Gastrocnemius medialis (tissue), 4 donors: ENCODE data around the gene RSKR. TPM values are rescaled to one million over a fixed set of nuclear protein-coding genes. Genes with fewer than 3 reads are reported as not detected.
A peak's percentile ranks its signal among the peaks of the same experiment; 100 is the strongest.

Source experiments
- ATAC-seq, 2 donors: fragments of 150-250 bp; one replicate each; pipeline ENCODE4 v1.9.1; 2016
- DNase-seq, 2 donors: peaks; one replicate each; pipeline ENCODE4 v3.0.0-alpha.2; 2019
- H3K27ac ChIP-seq, 4 donors: fragments of 200-600 bp; sonication (generic); 1 replicate in 1 of 4; 2 replicates in 3 of 4; pipeline ENCODE4 v1.5.1; 2016 to 2018; ENCODE audit warnings: mild to moderate bottlenecking in 2 of 4, moderate library complexity in 1 of 4
- H3K27me3 ChIP-seq, 3 donors: fragments of 200-600 bp; sonication (generic) in 2 of 3; 1 replicate in 1 of 3; 2 replicates in 2 of 3; pipeline versions ENCODE4 v1.5.1 to v1.6.0; 2016 to 2019; ENCODE audit warnings: mild to moderate bottlenecking in 1 of 3, moderate library complexity in 1 of 3
- H3K36me3 ChIP-seq, 2 donors: fragments of 200-600 bp; sonication (generic) in 1 of 2; one replicate each; pipeline ENCODE4 v1.5.1; 2017 to 2018
- H3K4me1 ChIP-seq, 2 donors: fragments of 200-600 bp; sonication (generic) in 1 of 2; one replicate each; pipeline ENCODE4 v1.5.1; 2016 to 2017; ENCODE audit warnings: mild to moderate bottlenecking in 2 of 2
- H3K4me3 ChIP-seq, 4 donors: fragments of 200-600 bp; sonication (generic) in 3 of 4; 1 replicate in 1 of 4; 2 replicates in 3 of 4; pipeline ENCODE4 v1.5.1; 2016 to 2019; ENCODE audit warnings: mild to moderate bottlenecking in 2 of 4
- H3K9me3 ChIP-seq, 3 donors: fragments of 200-600 bp; sonication (generic) in 2 of 3; 1 replicate in 1 of 3; 2 replicates in 2 of 3; pipeline ENCODE4 v1.5.1; 2016 to 2019
- POLR2A ChIP-seq, 2 donors: fragments of 450-650 bp; IDR thresholded peaks; one replicate each; pipeline ENCODE4 v1.6.1; 2017; ENCODE audit warnings: antibody characterized with exemption in 2 of 2, mild to moderate bottlenecking in 2 of 2, moderate library complexity in 2 of 2
- in situ Hi-C, 4 donors: fragments of 200-750 bp; cut with MboI; loops; one replicate each; pipeline versions ENCODE4 v1.15.0 to v1.8.0; 2017; ENCODE audit warnings: low sequenced_read_pairs in 4 of 4
- intact Hi-C: fragments of 100-400 bp; cut with DNase I; formaldehyde crosslinking; loops from one replicate; pipeline ENCODE4 v1.15.1; 2023; ENCODE audit warnings: low total_unique reads
- total RNA-seq, 4 donors: library from RNA; depleted of rRNA; stranded (reverse); fragments of >200 nt; gene quantifications; one replicate each; pipeline versions ENCODE4 v1.1.0 to v1.2.3, GENCODE V29; 2016
- TF ChIP-seq, protein P1 (sequence below), 5 experiments: fragments of 450-650 bp in 3 of 5; fragments of 200-600 bp in 2 of 5; sonication (generic) in 2 of 5; IDR thresholded peaks in 4 of 5; conservative IDR thresholded peaks in 1 of 5; 1 replicate in 4 of 5; 2 replicates in 1 of 5; pipeline ENCODE4 v1.5.1; 2016 to 2019; ENCODE audit warnings: antibody characterized with exemption in 5 of 5, mild to moderate bottlenecking in 3 of 5, moderate library complexity in 3 of 5

RSKR gene
- total RNA-seq, 4 donors from 2014 or later = 1.8 to 10.1 (median 2.8) TPM

- H3K9me3 ChIP-seq = no peaks in the 10 kb centered on the region
- ATAC-seq = no peak
- peaks cover 29 to 33% of the 10 kb centered on the region in 2 donors for H3K4me1 ChIP-seq
- in situ Hi-C loops = no loop called here
- TF ChIP-seq POLR2A (IDR thresholded peaks at IDR 0.05) = no peak
- TF ChIP-seq, protein P1, sequence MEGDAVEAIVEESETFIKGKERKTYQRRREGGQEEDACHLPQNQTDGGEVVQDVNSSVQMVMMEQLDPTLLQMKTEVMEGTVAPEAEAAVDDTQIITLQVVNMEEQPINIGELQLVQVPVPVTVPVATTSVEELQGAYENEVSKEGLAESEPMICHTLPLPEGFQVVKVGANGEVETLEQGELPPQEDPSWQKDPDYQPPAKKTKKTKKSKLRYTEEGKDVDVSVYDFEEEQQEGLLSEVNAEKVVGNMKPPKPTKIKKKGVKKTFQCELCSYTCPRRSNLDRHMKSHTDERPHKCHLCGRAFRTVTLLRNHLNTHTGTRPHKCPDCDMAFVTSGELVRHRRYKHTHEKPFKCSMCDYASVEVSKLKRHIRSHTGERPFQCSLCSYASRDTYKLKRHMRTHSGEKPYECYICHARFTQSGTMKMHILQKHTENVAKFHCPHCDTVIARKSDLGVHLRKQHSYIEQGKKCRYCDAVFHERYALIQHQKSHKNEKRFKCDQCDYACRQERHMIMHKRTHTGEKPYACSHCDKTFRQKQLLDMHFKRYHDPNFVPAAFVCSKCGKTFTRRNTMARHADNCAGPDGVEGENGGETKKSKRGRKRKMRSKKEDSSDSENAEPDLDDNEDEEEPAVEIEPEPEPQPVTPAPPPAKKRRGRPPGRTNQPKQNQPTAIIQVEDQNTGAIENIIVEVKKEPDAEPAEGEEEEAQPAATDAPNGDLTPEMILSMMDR (IDR thresholded peaks at IDR 0.05 in 4 of 5, conservative IDR thresholded peaks at IDR 0.05 in 1 of 5) = peak in 1 of 5 experiments; percentile 13
- no peak for DNase-seq
- H3K36me3 ChIP-seq = peaks cover 0 to 41% of the 10 kb centered on the region in 2 donors
- H3K4me3 ChIP-seq = peak overlapping the region; percentile 90 to 92 (median 92)
- intact Hi-C loops = loop anchor here (1.0 to 2.0 kb wide), 5 partner anchors 16 to 649 kb away; partner anchors contain the start of genes NUFIP2, PHF12, PIGS and RPL23A
- peak overlapping the region; percentile 90 to 98 (median 96) for H3K27ac ChIP-seq
- no peaks in the 10 kb centered on the region for H3K27me3 ChIP-seq
Measured at GRCh38 chr17:28645576-28645939, 31.6 kb upstream of the RSKR start.

- intact Hi-C loops (loop anchor here (1.0 to 2.0 kb wide), 5 partner anchors 16 to 649 kb away; partner anchors contain the start of genes NUFIP2, PHF12, PIGS and RPL23A), in situ Hi-C loops (no loop called here)
- peak within 1 kb of the TSS; percentile 90 to 98 (median 96) for H3K27ac ChIP-seq
- no peaks in the 10 kb centered on the region for H3K27me3 ChIP-seq
- H3K9me3 ChIP-seq = no peaks in the 10 kb centered on the region
- ATAC-seq (peak; percentile 87 to 88), DNase-seq (peak; percentile 95)
- peaks cover 29 to 33% of the 10 kb centered on the region in 2 donors for H3K4me1 ChIP-seq
- H3K4me3 ChIP-seq = peak within 1 kb of the TSS; percentile 90 to 92 (median 92)
- TF ChIP-seq, protein P1 (IDR thresholded peaks at IDR 0.05 in 4 of 5, conservative IDR thresholded peaks at IDR 0.05 in 1 of 5) = peak in 2 of 5 experiments; percentile 10 to 29
- TF ChIP-seq POLR2A (IDR thresholded peaks at IDR 0.05) = peak; percentile 92 to 94
- peaks cover 0 to 47% of the 10 kb centered on the region in 2 donors for H3K36me3 ChIP-seq
Measured at GRCh38 chr17:28644787-28645575, 31.0 kb upstream of the RSKR start, which contains the start of gene BLTP2. BLTP2 (minus strand) TSS chr17:28645158; CDS start chr17:28645056, 102 bp downstream.

- H3K27me3 ChIP-seq = no peaks in the 10 kb centered on the region
- H3K9me3 ChIP-seq = no peaks in the 10 kb centered on the region
- H3K4me1 ChIP-seq = peaks cover 29 to 33% of the 10 kb centered on the region in 2 donors
- peak in 1 of 2 donors; percentile 6 for TF ChIP-seq POLR2A (IDR thresholded peaks at IDR 0.05)
- TF ChIP-seq, protein P1 (IDR thresholded peaks at IDR 0.05 in 4 of 5, conservative IDR thresholded peaks at IDR 0.05 in 1 of 5) = peak in 4 of 5 experiments; percentile 39 to 65 (median 54)
- in situ Hi-C loops (no loop called here), intact Hi-C loops (loop anchor here (2.0 kb wide), 2 partner anchors 73 to 75 kb away; partner anchors contain the start of genes PIGS and RPL23A)
- H3K36me3 ChIP-seq = peaks cover under 1 to 55% of the 10 kb centered on the region in 2 donors
- H3K27ac ChIP-seq = peak overlapping the region; percentile 90 to 98 (median 96)
- ATAC-seq = peak; percentile 32 to 38
- peak overlapping the region; percentile 78 to 92 (median 90) for H3K4me3 ChIP-seq
- DNase-seq = peak in 1 of 2 donors; percentile 39
Measured at GRCh38 chr17:28643983-28644786, 30.2 kb upstream of the RSKR start.

- Histone ChIP-seq H3K27ac (no peak overlapping the region), H3K4me1 (peaks cover 23 to 26% of the 10 kb centered on the region in 2 donors), H3K27me3 (no peaks in the 10 kb centered on the region), H3K9me3 (no peaks in the 10 kb centered on the region), H3K36me3 (peaks cover 3 to 70% of the 10 kb centered on the region in 2 donors), H3K4me3 (no peak overlapping the region)
- DNase-seq (no peak), ATAC-seq (no peak)
- no peak for TF ChIP-seq POLR2A (IDR thresholded peaks at IDR 0.05)
- TF ChIP-seq, protein P1 (IDR thresholded peaks at IDR 0.05 in 4 of 5, conservative IDR thresholded peaks at IDR 0.05 in 1 of 5) = no peak
- intact Hi-C loops = no loop called here
- in situ Hi-C loops = no loop called here
Measured at GRCh38 chr17:28641579-28641978, 27.6 kb upstream of the RSKR start.
